ENCODE measurements around the gene WNT7B. TPM values are rescaled to one million over a fixed set of nuclear protein-coding genes. Genes with fewer than 3 reads are reported as not detected.

Gene WNT7B
- total RNA-seq, 2 experiments from 2014 or later = not detected

GRCh38 chr22:46013460-46014416 lies 36.8 kb upstream of the WNT7B start:
- ChIA-PET POLR2A (interaction anchor here (0.6 to 3.5 kb wide), 4 partner anchors 22 to 283 kb away, joined by 3 to 22 read pairs (median 4); partner anchors contain the start of gene GTSE1), CTCF (interaction anchor here (0.9 to 5.6 kb wide), 13 partner anchors 7 to 105 kb away, joined by 3 to 81 read pairs (median 5); no protein-coding TSS in a partner anchor)
- Mint-ChIP-seq H3K27me3 (ENCODE audit: low read depth) (peaks cover 3% of the 10 kb centered on the region), H3K4me3 (peak overlapping the region; percentile 81), H3K36me3 (ENCODE audit: low read depth) (no peaks in the 10 kb centered on the region), H3K27ac (peak overlapping the region; percentile 79), H3K9me3 (ENCODE audit: insufficient read depth) (no peaks in the 10 kb centered on the region), H3K4me1 (ENCODE audit: low read depth) (peaks cover 12% of the 10 kb centered on the region)
- peak; percentile 96 for ATAC-seq
- DNase-seq = peak; percentile 80

GRCh38 chr22:46012881-46013281 lies 35.9 kb upstream of the WNT7B start:
- no peak for ATAC-seq
- ChIA-PET CTCF (interaction anchor here (0.9 to 4.3 kb wide), 10 partner anchors 9 to 106 kb away, joined by 3 to 36 read pairs (median 6); no protein-coding TSS in a partner anchor), POLR2A (interaction anchor here (0.6 to 3.5 kb wide), 3 partner anchors 23 to 284 kb away, joined by 3 to 22 read pairs (median 4); partner anchors contain the start of gene GTSE1)
- peaks cover 3% of the 10 kb centered on the region for H3K27me3 Mint-ChIP-seq (ENCODE audit: low read depth)
- peak overlapping the region; percentile 81 for H3K4me3 Mint-ChIP-seq
- DNase-seq = no peak
- H3K4me1 Mint-ChIP-seq (ENCODE audit: low read depth) = peaks cover 12% of the 10 kb centered on the region
- H3K36me3 Mint-ChIP-seq (ENCODE audit: low read depth) = no peaks in the 10 kb centered on the region
- H3K9me3 Mint-ChIP-seq (ENCODE audit: insufficient read depth) = no peaks in the 10 kb centered on the region
- H3K27ac Mint-ChIP-seq = no peak overlapping the region

GRCh38 chr22:46012182-46012880 lies 35.4 kb upstream of the WNT7B start:
- Mint-ChIP-seq H3K36me3 (ENCODE audit: low read depth) (no peaks in the 10 kb centered on the region), H3K27ac (no peak overlapping the region), H3K4me1 (ENCODE audit: low read depth) (peaks cover 12% of the 10 kb centered on the region), H3K4me3 (no peak overlapping the region), H3K27me3 (ENCODE audit: low read depth) (peaks cover 3% of the 10 kb centered on the region), H3K9me3 (ENCODE audit: insufficient read depth) (no peaks in the 10 kb centered on the region)
- ATAC-seq (no peak), DNase-seq (no peak)
- ChIA-PET CTCF (interaction anchor here (0.9 to 4.3 kb wide), 6 partner anchors 10 to 105 kb away, joined by 3 to 36 read pairs (median 8); no protein-coding TSS in a partner anchor), POLR2A (interaction anchor here (3.5 kb wide), 1 partner anchor 23 kb away, joined by 22 read pairs; no protein-coding TSS in a partner anchor)

- no peaks in the 10 kb centered on the region for H3K36me3 Mint-ChIP-seq (ENCODE audit: low read depth)
- no peak for DNase-seq
- no peak overlapping the region for H3K27ac Mint-ChIP-seq
- POLR2A ChIA-PET = interaction anchor here (3.5 kb wide), 1 partner anchor 24 kb away, joined by 22 read pairs; no protein-coding TSS in a partner anchor
- peaks cover 12% of the 10 kb centered on the region for H3K4me1 Mint-ChIP-seq (ENCODE audit: low read depth)
- CTCF ChIA-PET = interaction anchor here (1.8 to 4.3 kb wide), 3 partner anchors 22 to 106 kb away, joined by 9 to 36 read pairs (median 23); no protein-coding TSS in a partner anchor
- H3K27me3 Mint-ChIP-seq (ENCODE audit: low read depth) = peaks cover 3% of the 10 kb centered on the region
- H3K4me3 Mint-ChIP-seq = no peak overlapping the region
- H3K9me3 Mint-ChIP-seq (ENCODE audit: insufficient read depth) = no peaks in the 10 kb centered on the region
- no peak for ATAC-seq
Measured at GRCh38 chr22:46011627-46012181, 34.7 kb upstream of the WNT7B start.

DNA sequence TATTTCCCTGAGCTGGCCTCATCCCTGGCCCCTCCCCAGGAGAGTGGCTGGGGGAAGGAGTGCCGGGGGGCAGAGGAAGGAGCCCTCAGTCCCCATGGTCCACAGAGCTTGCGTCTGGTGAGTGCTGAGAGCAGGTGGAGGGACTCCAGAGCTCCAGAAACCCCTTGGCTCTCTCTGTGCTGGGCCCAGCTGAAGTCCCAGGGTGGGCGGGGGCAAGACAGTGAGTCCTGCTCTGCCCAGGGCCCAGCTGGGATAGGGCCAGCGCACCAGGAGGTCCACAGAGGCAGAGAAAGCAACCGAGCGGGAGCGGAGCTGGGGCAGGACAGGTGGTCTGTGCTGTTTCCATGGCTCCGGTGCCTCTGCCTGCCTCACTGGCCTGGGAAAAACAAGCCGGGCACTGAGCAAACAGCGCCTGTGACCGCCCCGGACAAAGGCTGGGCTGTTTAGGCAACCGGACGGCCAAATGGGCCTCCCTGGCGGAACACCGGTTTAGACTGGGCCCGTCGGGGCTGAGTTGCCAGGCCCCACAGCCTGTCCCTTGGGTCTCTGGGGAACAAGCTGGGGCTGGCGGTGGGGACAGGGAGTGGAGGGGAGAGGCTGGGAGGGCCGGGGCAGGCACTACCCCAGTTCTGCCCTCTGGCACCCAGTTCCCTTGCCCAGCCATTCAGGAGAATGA lies 34.1 kb upstream of the WNT7B start:
- Mint-ChIP-seq H3K4me3 (no peak overlapping the region), H3K4me1 (ENCODE audit: low read depth) (peaks cover 16% of the 10 kb centered on the region), H3K27me3 (ENCODE audit: low read depth) (peaks cover 3% of the 10 kb centered on the region), H3K9me3 (ENCODE audit: insufficient read depth) (no peaks in the 10 kb centered on the region), H3K27ac (no peak overlapping the region), H3K36me3 (ENCODE audit: low read depth) (no peaks in the 10 kb centered on the region)
- POLR2A ChIA-PET = no interaction called here
- CTCF ChIA-PET = interaction anchor here (3.8 to 4.3 kb wide), 2 partner anchors 25 to 106 kb away, joined by 23 to 36 read pairs; no protein-coding TSS in a partner anchor
- no peak for ATAC-seq
- DNase-seq = no peak

DNA sequence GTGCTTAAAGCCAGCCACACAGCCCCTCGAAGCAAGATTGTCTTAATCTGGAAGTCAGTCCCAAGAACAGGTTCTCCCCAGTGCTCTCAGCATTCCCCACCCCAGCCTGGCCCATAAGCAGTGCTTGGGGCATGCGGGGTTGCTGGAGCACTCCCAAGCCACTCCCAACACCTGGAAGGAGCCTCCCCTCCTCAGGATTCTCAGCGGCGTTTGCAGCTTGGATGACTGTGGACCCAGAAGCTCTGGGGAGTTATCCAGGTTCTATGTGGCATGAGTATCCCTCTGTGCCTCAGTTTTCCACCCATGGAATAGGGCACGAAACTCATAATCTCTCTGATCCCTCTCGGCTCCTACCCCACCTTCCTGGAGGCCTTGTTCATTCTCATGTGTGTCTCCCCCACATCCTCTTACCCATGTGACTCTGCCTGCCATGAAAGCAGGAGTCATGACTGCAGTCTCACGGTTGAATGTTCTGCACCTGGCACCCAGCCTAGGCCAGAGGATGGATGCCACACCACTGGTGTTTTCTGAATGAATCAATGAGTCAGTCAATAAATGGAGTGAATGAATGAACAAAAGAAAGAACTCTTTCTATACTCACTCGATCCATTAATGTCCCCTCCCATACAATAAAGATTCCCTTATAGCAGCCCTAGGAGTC lies 33.4 kb upstream of the WNT7B start:
- Mint-ChIP-seq H3K27me3 (ENCODE audit: low read depth) (no peaks in the 10 kb centered on the region), H3K36me3 (ENCODE audit: low read depth) (no peaks in the 10 kb centered on the region), H3K9me3 (ENCODE audit: insufficient read depth) (no peaks in the 10 kb centered on the region), H3K4me3 (no peak overlapping the region), H3K27ac (no peak overlapping the region), H3K4me1 (ENCODE audit: low read depth) (peaks cover 18% of the 10 kb centered on the region)
- no peak for ATAC-seq
- DNase-seq = no peak
- CTCF ChIA-PET = no interaction called here
- POLR2A ChIA-PET = no interaction called here

GRCh38 chr22:46009730-46010129 lies 32.8 kb upstream of the WNT7B start:
- no peak for ATAC-seq
- Mint-ChIP-seq H3K4me1 (ENCODE audit: low read depth) (peaks cover 18% of the 10 kb centered on the region), H3K27me3 (ENCODE audit: low read depth) (no peaks in the 10 kb centered on the region), H3K36me3 (ENCODE audit: low read depth) (no peaks in the 10 kb centered on the region), H3K4me3 (no peak overlapping the region), H3K27ac (no peak overlapping the region), H3K9me3 (ENCODE audit: insufficient read depth) (no peaks in the 10 kb centered on the region)
- ChIA-PET CTCF (no interaction called here), POLR2A (no interaction called here)
- no peak for DNase-seq

DNA sequence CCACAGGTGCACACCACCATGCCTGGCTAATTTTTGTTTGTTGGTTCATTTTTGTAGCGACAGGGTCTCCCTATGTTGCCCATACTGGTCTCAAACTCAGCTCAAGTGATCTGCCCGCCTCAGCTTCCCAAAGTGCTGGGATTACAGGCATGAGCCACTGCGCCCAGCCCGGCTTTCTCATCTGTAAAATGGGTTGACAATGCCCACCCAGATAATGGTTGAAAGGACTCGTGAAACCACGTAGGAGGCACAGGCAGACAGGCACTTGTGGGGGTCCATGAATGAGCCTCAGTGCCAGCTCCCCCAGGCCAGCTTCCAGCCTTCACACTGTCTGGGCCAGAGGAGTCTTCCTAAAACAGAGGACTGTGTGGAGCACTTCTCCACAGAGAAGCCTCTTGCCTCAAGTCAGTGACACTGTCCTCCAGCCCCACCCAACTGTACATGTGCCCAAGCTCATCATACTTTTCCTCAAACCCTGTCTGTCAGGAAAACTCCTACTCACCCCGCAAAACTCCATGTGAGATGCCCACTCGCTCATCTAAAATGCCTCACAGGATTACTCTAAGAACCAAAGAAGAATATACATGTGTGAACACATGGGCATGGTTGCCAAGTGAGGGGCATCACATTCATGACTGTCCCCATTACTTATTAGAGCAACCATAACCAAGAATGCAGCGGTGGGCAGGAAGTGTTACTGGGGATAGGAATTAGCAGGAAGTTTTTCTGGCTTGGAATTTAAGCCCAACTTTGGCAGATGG lies 32.1 kb upstream of the WNT7B start:
- Mint-ChIP-seq H3K4me3 (no peak overlapping the region), H3K9me3 (ENCODE audit: insufficient read depth) (no peaks in the 10 kb centered on the region), H3K27ac (no peak overlapping the region), H3K36me3 (ENCODE audit: low read depth) (no peaks in the 10 kb centered on the region), H3K27me3 (ENCODE audit: low read depth) (no peaks in the 10 kb centered on the region), H3K4me1 (ENCODE audit: low read depth) (peaks cover 25% of the 10 kb centered on the region)
- ChIA-PET POLR2A (interaction anchor here (0.9 kb wide), 1 partner anchor 10 kb away, joined by 3 read pairs; no protein-coding TSS in a partner anchor), CTCF (interaction anchor here (1.7 to 4.9 kb wide), 3 partner anchors 8 to 108 kb away, joined by 10 to 129 read pairs (median 81); no protein-coding TSS in a partner anchor)
- no peak for ATAC-seq
- no peak for DNase-seq

GRCh38 chr22:46008291-46008690 lies 31.3 kb upstream of the WNT7B start:
- ATAC-seq = no peak
- Mint-ChIP-seq H3K27ac (no peak overlapping the region), H3K27me3 (ENCODE audit: low read depth) (no peaks in the 10 kb centered on the region), H3K4me3 (no peak overlapping the region), H3K36me3 (ENCODE audit: low read depth) (no peaks in the 10 kb centered on the region), H3K4me1 (ENCODE audit: low read depth) (peaks cover 24% of the 10 kb centered on the region), H3K9me3 (ENCODE audit: insufficient read depth) (no peaks in the 10 kb centered on the region)
- CTCF ChIA-PET = interaction anchor here (1.7 to 4.9 kb wide), 5 partner anchors 8 to 109 kb away, joined by 10 to 129 read pairs (median 67); no protein-coding TSS in a partner anchor
- POLR2A ChIA-PET = interaction anchor here (0.8 to 1.0 kb wide), 3 partner anchors 9 to 62 kb away, joined by 3 to 4 read pairs (median 4); no protein-coding TSS in a partner anchor
- DNase-seq = no peak

GRCh38 chr22:46007848-46008261 lies 30.9 kb upstream of the WNT7B start:
- no peak for DNase-seq
- no peak for ATAC-seq

More at GRCh38 chr22:46007848-46008261, 30.9 kb upstream of the WNT7B start:
- Mint-ChIP-seq H3K36me3 (ENCODE audit: low read depth) (no peaks in the 10 kb centered on the region), H3K27me3 (ENCODE audit: low read depth) (no peaks in the 10 kb centered on the region), H3K4me3 (no peak overlapping the region), H3K9me3 (ENCODE audit: insufficient read depth) (no peaks in the 10 kb centered on the region), H3K27ac (no peak overlapping the region), H3K4me1 (ENCODE audit: low read depth) (peaks cover 20% of the 10 kb centered on the region)
- ChIA-PET POLR2A (interaction anchor here (0.8 to 1.0 kb wide), 2 partner anchors 29 to 62 kb away, joined by 4 read pairs; no protein-coding TSS in a partner anchor), CTCF (interaction anchor here (1.7 to 4.9 kb wide), 5 partner anchors 9 to 109 kb away, joined by 10 to 129 read pairs (median 67); no protein-coding TSS in a partner anchor)

Data from activated CD8-positive, alpha-beta T cell treated with anti-CD3 and anti-CD28 coated beads, Interleukin-2, amount 10 ng/mL, durations not matched to agents 7 days and 5 days (primary cell).